HT-29 (cell line): ENCODE results near the gene PHF23. TPM values are rescaled to one million over a fixed set of nuclear protein-coding genes. Genes with fewer than 3 reads are reported as not detected.
"Not testable (repeated sequence)": the region's sequence is repeated elsewhere in the genome, so short reads cannot be mapped to it uniquely, and the experiment has no call there.

Source experiments
- DNase-seq: peaks from one replicate; pipeline ENCODE4 v3.0.0-alpha.2; 2015; ENCODE audit warnings: low spot score
- total RNA-seq: library from RNA; depleted of rRNA; stranded (reverse); fragments of >200 nt; shearing (Covaris generic); gene quantifications from 2 replicates; pipeline ENCODE4 v1.2.3, GENCODE V29; 2014

The PHF23 gene
- total RNA-seq, 1 experiment from 2014 or later: 31.7 TPM

- DNase-seq: peak; percentile 74
These were observed 19.7 kb upstream of the PHF23 start for GRCh38 chr17:7258731-7259554.

- no peak for DNase-seq
These were observed 17.7 kb upstream of the PHF23 start for GRCh38 chr17:7256766-7257456.

GRCh38 chr17:7254511-7254910 is 15.3 kb upstream of the PHF23 start:
- DNase-seq: no peak

GRCh38 chr17:7253082-7253481 is 13.8 kb upstream of the PHF23 start:
- peak; percentile 21 for DNase-seq

GRCh38 chr17:7252176-7253043 is 13.2 kb upstream of the PHF23 start, which contains the start of gene ELP5:
Gene ELP5 (plus strand): TSS chr17:7252215. CDS start chr17:7252551, 336 bp downstream.
- peak; percentile 84 for DNase-seq

- peak; percentile 96 for DNase-seq
These were observed 12.5 kb upstream of the PHF23 start, which contains the start of gene CTDNEP1 for GRCh38 chr17:7251661-7252175. Gene CTDNEP1 (minus strand): TSS chr17:7251734. CDS start chr17:7251296, 438 bp downstream.

GRCh38 chr17:7250695-7251627 is 11.7 kb upstream of the PHF23 start:
- no peak for DNase-seq

GRCh38 chr17:7249830-7250229 is 10.6 kb upstream of the PHF23 start:
- DNase-seq: no peak

GRCh38 chr17:7249214-7249613 is 10.0 kb upstream of the PHF23 start:
- no peak for DNase-seq

GRCh38 chr17:7248796-7249195 is 9.5 kb upstream of the PHF23 start:
- no peak for DNase-seq

GRCh38 chr17:7246779-7247178 is 7.5 kb upstream of the PHF23 start:
- no peak for DNase-seq

GRCh38 chr17:7243838-7244237 is 4.6 kb upstream of the PHF23 start:
- not testable (repeated sequence) for DNase-seq

- DNase-seq: no peak
These were observed 4.1 kb upstream of the PHF23 start for GRCh38 chr17:7243453-7243729.

GRCh38 chr17:7242717-7243452 is 3.6 kb upstream of the PHF23 start:
- peak; percentile 89 for DNase-seq

GRCh38 chr17:7241783-7242716 is 2.8 kb upstream of the PHF23 start, which contains the start of gene GABARAP:
Gene GABARAP (minus strand): TSS chr17:7242449. CDS start chr17:7242330, 119 bp downstream.
- peak; percentile 87 for DNase-seq

- no peak for DNase-seq
These were observed 2.0 kb upstream of the PHF23 start for GRCh38 chr17:7241090-7241733.

GRCh38 chr17:7240375-7240774 is 1.1 kb upstream of the PHF23 start:
- no peak for DNase-seq
